DND-41 (cell line): ENCODE data around the gene ZNF112.

ENCODE experiments used
- ATAC-seq: fragments of 200-7000 bp; cut with Tn5 transposase; 3 replicates; pipeline ENCODE4 v1.9.1; 2021; ENCODE audit warnings: low read depth; ENCODE audit not compliant: insufficient read depth
- DNase-seq: peaks from one replicate; pipeline ENCODE4 v3.0.0-alpha.2; 2020
- H2AFZ ChIP-seq: 2 replicates; pipeline ENCODE4 v1.6.0; 2012; ENCODE audit warnings: low read depth, low read length
- H3K27ac ChIP-seq: 2 replicates; pipeline ENCODE4 v1.5.1; 2012; ENCODE audit warnings: low read length, inconsistent platforms
- H3K27me3 ChIP-seq: fragments of 200-600 bp; sonication (generic); 2 replicates; pipeline ENCODE4 v1.6.0; 2012; ENCODE audit warnings: low read length, mild to moderate bottlenecking, inconsistent platforms; ENCODE audit not compliant: insufficient read depth, poor library complexity
- H3K36me3 ChIP-seq: 2 replicates; pipeline ENCODE4 v1.5.1; 2012; ENCODE audit warnings: low read length, inconsistent platforms; ENCODE audit not compliant: insufficient read depth
- H3K4me1 ChIP-seq: 2 replicates; pipeline ENCODE4 v1.5.1; 2012; ENCODE audit warnings: mild to moderate bottlenecking, low read length; ENCODE audit not compliant: insufficient read depth
- H3K4me2 ChIP-seq: 2 replicates; pipeline ENCODE4 v1.6.0; 2012; ENCODE audit warnings: mild to moderate bottlenecking, moderate library complexity, low read length, inconsistent platforms; ENCODE audit not compliant: insufficient read depth
- H3K4me3 ChIP-seq, 2 experiments: fragments of 200-600 bp in 1 of 2; shearing (Covaris generic) in 1 of 2; 2 replicates each; pipeline ENCODE4 v1.5.1; 2012 to 2016; ENCODE audit warnings: inconsistent platforms in 2 of 2, low read length in 2 of 2, mild to moderate bottlenecking in 2 of 2, low read depth in 1 of 2, moderate library complexity in 1 of 2
- H3K79me2 ChIP-seq: 2 replicates; pipeline ENCODE4 v1.6.0; 2012; ENCODE audit warnings: low read length, inconsistent platforms; ENCODE audit not compliant: insufficient read depth
- H3K9ac ChIP-seq: 2 replicates; pipeline ENCODE4 v1.6.0; 2012; ENCODE audit warnings: low read depth, mild to moderate bottlenecking, inconsistent platforms, low read length, moderate library complexity
- H3K9me3 ChIP-seq: 2 replicates; pipeline ENCODE4 v1.5.1; 2012; ENCODE audit warnings: low read length, moderate library complexity, mild to moderate bottlenecking, inconsistent platforms; ENCODE audit not compliant: insufficient read depth, severe bottlenecking
- H4K20me1 ChIP-seq: 2 replicates; pipeline ENCODE4 v1.6.0; 2012; ENCODE audit warnings: low read length; ENCODE audit not compliant: insufficient read depth
- CTCF ChIP-seq: IDR thresholded peaks from 2 replicates; pipeline ENCODE4 v1.5.1; 2012; ENCODE audit warnings: borderline replicate concordance, low read length, moderate library complexity, mild to moderate bottlenecking; ENCODE audit not compliant: poor library complexity, severe bottlenecking; ENCODE audit errors: extremely low read depth
- EZH2 ChIP-seq: IDR thresholded peaks from 3 replicates; pipeline ENCODE4 v1.6.1; 2012; ENCODE audit warnings: borderline replicate concordance, low read depth, mild to moderate bottlenecking, moderate library complexity, low read length, inconsistent platforms; ENCODE audit not compliant: severe bottlenecking

ZNF112 gene

GRCh38 chr19:44315883-44316282 is 40.6 kb downstream of the ZNF112 start:
- ATAC-seq (no peak), DNase-seq (no peak)
- Histone ChIP-seq H3K9ac (no peak overlapping the region), H4K20me1 (no peaks in the 10 kb centered on the region), H3K27ac (no peak overlapping the region), H3K27me3 (no peaks in the 10 kb centered on the region), H3K4me3 (no peak overlapping the region), H2AFZ (no peak overlapping the region), H3K79me2 (no peaks in the 10 kb centered on the region), H3K4me2 (no peak overlapping the region), H3K9me3 (no peaks in the 10 kb centered on the region), H3K36me3 (no peaks in the 10 kb centered on the region), H3K4me1 (no peaks in the 10 kb centered on the region)
- TF ChIP-seq EZH2 (no peak), CTCF (no peak)

- no peak overlapping the region for H3K27ac ChIP-seq
- no peak for TF ChIP-seq EZH2
- TF ChIP-seq CTCF, result no peak
- H3K4me2 ChIP-seq, result no peak overlapping the region
- H3K9ac ChIP-seq, result no peak overlapping the region
- H2AFZ ChIP-seq, result no peak overlapping the region
- no peaks in the 10 kb centered on the region for H4K20me1 ChIP-seq
- no peaks in the 10 kb centered on the region for H3K36me3 ChIP-seq
- no peak overlapping the region for H3K4me3 ChIP-seq
- H3K27me3 ChIP-seq, result no peaks in the 10 kb centered on the region
- H3K79me2 ChIP-seq, result no peaks in the 10 kb centered on the region
- H3K4me1 ChIP-seq, result no peaks in the 10 kb centered on the region
- no peaks in the 10 kb centered on the region for H3K9me3 ChIP-seq
- no peak for DNase-seq
- no peak for ATAC-seq
These were observed 43.2 kb downstream of the ZNF112 start for GRCh38 chr19:44313231-44313630.

GRCh38 chr19:44308011-44308410 is 48.5 kb downstream of the ZNF112 start:
- Histone ChIP-seq H3K9me3 (peaks cover 12% of the 10 kb centered on the region), H3K4me1 (peaks cover 18% of the 10 kb centered on the region), H3K27ac (no peak overlapping the region), H4K20me1 (no peaks in the 10 kb centered on the region), H3K4me2 (no peak overlapping the region), H2AFZ (no peak overlapping the region), H3K27me3 (no peaks in the 10 kb centered on the region), H3K9ac (no peak overlapping the region), H3K4me3 (no peak overlapping the region), H3K79me2 (peaks cover 14% of the 10 kb centered on the region), H3K36me3 (no peaks in the 10 kb centered on the region)
- no peak for ATAC-seq
- DNase-seq, result no peak
- no peak for TF ChIP-seq CTCF
- TF ChIP-seq EZH2, result no peak

- Histone ChIP-seq H3K4me1 (peaks cover 18% of the 10 kb centered on the region), H3K4me3 (no peak overlapping the region), H3K9ac (no peak overlapping the region), H4K20me1 (no peaks in the 10 kb centered on the region), H3K9me3 (peaks cover 12% of the 10 kb centered on the region), H3K4me2 (no peak overlapping the region), H3K36me3 (peaks cover 12% of the 10 kb centered on the region; the same call in 1 of the 2 replicates), H2AFZ (no peak overlapping the region), H3K79me2 (peaks cover 14% of the 10 kb centered on the region), H3K27ac (no peak overlapping the region), H3K27me3 (no peaks in the 10 kb centered on the region)
- ATAC-seq, result no peak
- DNase-seq, result no peak
- no peak for TF ChIP-seq EZH2
- no peak for TF ChIP-seq CTCF
These were observed 50.2 kb downstream of the ZNF112 start for GRCh38 chr19:44306283-44306682.
